Vagina (tissue), 2 donors: Measurements from ENCODE around the gene SACS.

ENCODE experiments used
- CTCF ChIP-seq, 3 experiments: fragments of 450-650 bp in 2 of 3; fragments of 200-600 bp in 1 of 3; sonication (generic) in 1 of 3; IDR thresholded peaks; one replicate each; pipeline ENCODE4 v1.5.1; 2017 to 2019; ENCODE audit warnings: antibody characterized with exemption in 3 of 3, mild to moderate bottlenecking in 2 of 3, moderate library complexity in 2 of 3
- POLR2A ChIP-seq, 2 donors: fragments of 450-650 bp; IDR thresholded peaks; one replicate each; pipeline ENCODE4 v1.6.1; 2017; ENCODE audit warnings: antibody characterized with exemption in 2 of 2, mild to moderate bottlenecking in 2 of 2, moderate library complexity in 2 of 2

- TF ChIP-seq POLR2A (IDR thresholded peaks at IDR 0.05) (no peak), CTCF (IDR thresholded peaks at IDR 0.05) (no peak)
These were observed 144.9 kb downstream of the SACS start for GRCh38 chr13:23288564-23288963.
